ENCODE results near the gene VWA8. TPM values are rescaled to one million over a fixed set of nuclear protein-coding genes. Genes with fewer than 3 reads are reported as not detected.

VWA8 gene
- total and polyA plus RNA-seq, 2 experiments from 2014 or later: 6.3 to 24.6 TPM

GRCh38 chr13:41785402-41786172 is 175.3 kb downstream of the VWA8 start (continued):
- TF ChIP-seq ZNF331 (CRISPR knock-in tag; IDR thresholded peaks at IDR 0.05; ENCODE audit: low read depth): no peak
- no peak for TF ChIP-seq CTCF (conservative IDR thresholded peaks at IDR 0.05; ENCODE audit: low read depth in 2 of 2)
- TF ChIP-seq NANOG (IDR thresholded peaks at IDR 0.05; ENCODE audit: borderline replicate concordance): no peak
- TF ChIP-seq ETS1 (IDR thresholded peaks at IDR 0.05): no peak
- no peak for TF ChIP-seq REST (IDR thresholded peaks at IDR 0.05; ENCODE audit: unreplicated experiment)
- no peak for TF ChIP-seq ZNF114 (CRISPR knock-in tag; IDR thresholded peaks at IDR 0.05)

- peak; percentile 70 for ATAC-seq
- TF ChIP-seq EZH2 (IDR thresholded peaks at IDR 0.05; ENCODE audit: low read depth, unreplicated experiment) (no peak), CREB1 (CRISPR knock-in tag; IDR thresholded peaks at IDR 0.05; ENCODE audit: low read depth) (no peak), REST (IDR thresholded peaks at IDR 0.05; ENCODE audit: unreplicated experiment) (no peak)
Observed at GRCh38 chr13:41782086-41782485, 178.8 kb downstream of the VWA8 start.

More at GRCh38 chr13:41782086-41782485, 178.8 kb downstream of the VWA8 start:
- H3K36me3 Mint-ChIP-seq (ENCODE audit: low read depth): no peaks in the 10 kb centered on the region
- DNase-seq (ENCODE audit: low spot score): peak; percentile 24
- Histone ChIP-seq H2AFZ (no peak overlapping the region), H3K4me2 (no peak overlapping the region), H3K4me3 (no peak overlapping the region), H4K20me1 (replicated peaks; ENCODE audit: insufficient read depth) (no peaks in the 10 kb centered on the region), H3K4me1 (ENCODE audit: insufficient read depth) (no peaks in the 10 kb centered on the region), H3K27ac (ENCODE audit: low read depth) (no peak overlapping the region), H3K27me3 (ENCODE audit: insufficient read depth) (no peaks in the 10 kb centered on the region), H3F3A (replicated peaks; ENCODE audit: low read depth) (no peaks in the 10 kb centered on the region), H3K36me3 (ENCODE audit: insufficient read depth) (no peaks in the 10 kb centered on the region), H3K9me2 (ENCODE audit: insufficient read depth) (no peaks in the 10 kb centered on the region), H3K79me2 (replicated peaks; ENCODE audit: insufficient read depth) (no peaks in the 10 kb centered on the region)
- H3K4me3 Mint-ChIP-seq: no peak overlapping the region
- H3K27me3 Mint-ChIP-seq (ENCODE audit: insufficient read depth, low read depth, poor library complexity): no peaks in the 10 kb centered on the region
- peaks cover 5% of the 10 kb centered on the region; the same call in 2 of the 3 replicates for H3K4me1 Mint-ChIP-seq
- H3K9me3 Mint-ChIP-seq: no peaks in the 10 kb centered on the region
- H3K27ac Mint-ChIP-seq: no peak overlapping the region

All from GM23338 (cell line).